ENCODE data around the gene CDKAL1.

CDKAL1 gene

DNA sequence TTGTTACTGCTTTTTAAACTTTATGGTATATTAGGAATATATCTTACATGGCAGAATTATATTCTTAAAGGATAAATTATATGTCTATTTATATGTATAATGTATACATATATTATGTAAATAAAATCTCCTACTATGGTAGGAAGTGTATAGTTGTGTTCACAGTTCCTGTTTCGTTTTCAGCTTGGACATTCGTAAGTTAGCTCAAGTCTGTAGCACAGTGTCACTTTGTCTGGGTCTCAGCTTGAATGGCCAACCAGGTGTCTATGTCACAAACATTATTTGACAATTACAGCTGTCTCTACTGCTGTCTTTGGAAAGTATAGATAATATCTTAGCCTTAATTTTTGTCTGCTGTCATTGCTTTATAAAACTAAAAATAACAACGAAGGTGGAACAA is 303.9 kb downstream of the CDKAL1 start:
- DNase-seq (ENCODE audit: low spot score) = no peak

DNA sequence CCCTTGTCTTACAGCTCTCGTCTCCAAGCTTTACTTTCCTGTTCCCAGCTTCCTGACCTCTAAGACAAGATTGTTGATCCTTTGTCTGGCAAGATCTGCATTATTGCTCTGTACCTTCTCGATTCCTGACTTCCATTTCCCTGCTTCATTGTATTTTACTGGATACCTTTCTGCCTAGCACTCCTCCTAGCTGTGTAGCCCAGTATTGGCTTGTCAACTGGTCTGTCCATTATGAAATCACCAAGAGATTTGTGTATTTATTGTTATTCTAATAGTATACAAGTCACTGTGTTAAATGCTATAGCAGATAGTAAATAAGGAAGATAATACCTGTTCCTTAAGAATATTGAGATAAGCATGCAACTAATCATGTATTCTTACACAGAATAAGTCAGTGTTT is 305.4 kb downstream of the CDKAL1 start:
- DNase-seq (ENCODE audit: low spot score) = no peak

DNA sequence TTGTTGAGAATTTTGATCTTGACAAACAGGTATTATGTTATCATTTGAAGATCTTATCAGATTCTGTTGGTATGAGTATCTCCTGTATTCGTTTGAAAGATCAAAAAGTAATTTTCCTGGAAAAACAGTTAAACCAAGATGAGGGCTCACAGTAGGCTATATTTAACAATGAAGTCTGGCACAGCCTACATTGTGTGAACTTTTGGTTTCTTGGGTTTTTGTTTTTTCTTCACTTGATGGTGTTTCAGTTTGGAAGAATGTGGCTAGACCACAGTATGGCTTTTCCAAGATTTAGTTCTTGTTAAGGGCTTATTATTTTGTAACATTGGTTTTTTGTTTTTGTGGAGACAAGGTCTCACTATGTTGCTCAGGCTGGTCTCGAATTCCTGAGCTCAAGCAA is 306.4 kb downstream of the CDKAL1 start:
- DNase-seq (ENCODE audit: low spot score) = no peak

DNA sequence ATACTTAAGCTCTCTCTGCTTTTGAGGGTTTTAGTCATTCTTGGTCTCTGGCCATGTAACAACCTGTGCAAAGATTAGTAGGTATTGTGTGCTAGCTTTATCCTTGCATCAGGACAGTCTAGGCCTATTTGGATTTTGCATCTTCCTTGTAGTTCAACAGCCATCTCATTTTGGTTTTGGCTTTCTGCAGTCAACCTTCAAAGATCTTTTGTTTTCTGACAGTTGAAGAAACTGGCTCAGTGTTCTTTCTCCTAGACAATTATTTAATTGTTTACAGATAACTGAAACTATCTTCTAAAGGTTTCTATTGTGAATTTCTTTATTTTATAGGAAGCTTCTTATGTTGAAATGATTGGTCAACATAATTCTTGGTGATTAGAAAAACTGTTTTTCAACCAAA is 307.5 kb downstream of the CDKAL1 start:
- no peak for DNase-seq (ENCODE audit: low spot score)

DNA sequence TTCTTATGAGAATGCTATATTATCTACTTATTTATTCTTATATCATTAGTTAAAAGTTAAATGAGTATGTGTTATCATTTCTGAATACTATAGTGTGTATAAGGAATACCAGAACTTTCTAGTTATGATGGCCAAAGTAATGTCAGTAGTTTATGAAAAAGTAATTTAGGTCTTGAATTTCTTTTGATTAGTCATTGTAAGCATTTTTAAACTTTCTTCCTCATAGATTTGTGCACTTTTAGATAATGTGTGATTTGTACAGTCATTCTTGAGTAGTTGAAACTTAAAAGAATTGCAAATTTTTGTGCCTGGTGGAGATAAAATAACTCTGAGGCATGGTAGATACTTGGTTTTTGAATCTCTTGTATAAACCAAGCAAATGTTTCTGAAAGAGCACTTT is 311.3 kb downstream of the CDKAL1 start:
- DNase-seq (ENCODE audit: low spot score) = no peak

DNA sequence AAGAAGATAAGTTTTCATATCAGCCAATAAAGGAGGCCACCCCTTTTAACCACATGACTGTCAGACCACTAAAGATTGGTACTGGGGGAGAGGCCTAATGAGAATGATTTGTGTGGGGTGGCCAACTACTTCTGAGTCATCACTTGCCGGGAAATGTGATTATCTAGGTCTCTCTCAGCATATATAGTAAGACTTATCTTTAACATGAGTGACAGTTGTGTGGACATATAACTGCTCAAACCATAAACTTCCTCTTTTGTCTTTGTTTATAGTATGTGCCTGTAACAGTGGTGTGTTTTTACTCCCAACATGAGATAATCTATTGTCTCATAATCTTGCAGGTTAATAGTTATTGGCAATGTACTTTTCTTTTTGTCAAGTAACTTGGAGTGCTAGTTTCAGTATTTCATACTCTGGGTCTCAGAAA is 312.4 kb downstream of the CDKAL1 start:
- no peak for DNase-seq (ENCODE audit: low spot score)

DNA sequence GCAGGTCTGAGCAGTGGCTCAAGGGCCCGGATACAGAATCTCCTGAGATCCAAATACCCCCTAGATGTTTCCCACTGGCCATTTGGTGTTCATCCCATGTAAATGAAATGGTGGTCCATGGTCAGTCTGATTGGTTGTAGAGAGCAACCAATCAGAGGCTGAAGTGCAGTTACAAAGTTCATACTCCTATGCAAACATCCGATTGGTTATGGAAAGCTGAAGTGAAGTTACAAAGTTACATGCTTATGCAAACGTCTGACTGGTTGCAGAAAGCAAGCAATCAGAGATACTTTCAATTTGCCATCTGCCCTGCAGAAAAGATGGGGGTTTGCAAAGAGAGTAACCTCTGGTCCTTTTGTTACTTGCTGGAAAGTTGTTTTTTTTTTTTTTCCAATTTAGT is 313.6 kb downstream of the CDKAL1 start:
- no peak for DNase-seq (ENCODE audit: low spot score)

DNA sequence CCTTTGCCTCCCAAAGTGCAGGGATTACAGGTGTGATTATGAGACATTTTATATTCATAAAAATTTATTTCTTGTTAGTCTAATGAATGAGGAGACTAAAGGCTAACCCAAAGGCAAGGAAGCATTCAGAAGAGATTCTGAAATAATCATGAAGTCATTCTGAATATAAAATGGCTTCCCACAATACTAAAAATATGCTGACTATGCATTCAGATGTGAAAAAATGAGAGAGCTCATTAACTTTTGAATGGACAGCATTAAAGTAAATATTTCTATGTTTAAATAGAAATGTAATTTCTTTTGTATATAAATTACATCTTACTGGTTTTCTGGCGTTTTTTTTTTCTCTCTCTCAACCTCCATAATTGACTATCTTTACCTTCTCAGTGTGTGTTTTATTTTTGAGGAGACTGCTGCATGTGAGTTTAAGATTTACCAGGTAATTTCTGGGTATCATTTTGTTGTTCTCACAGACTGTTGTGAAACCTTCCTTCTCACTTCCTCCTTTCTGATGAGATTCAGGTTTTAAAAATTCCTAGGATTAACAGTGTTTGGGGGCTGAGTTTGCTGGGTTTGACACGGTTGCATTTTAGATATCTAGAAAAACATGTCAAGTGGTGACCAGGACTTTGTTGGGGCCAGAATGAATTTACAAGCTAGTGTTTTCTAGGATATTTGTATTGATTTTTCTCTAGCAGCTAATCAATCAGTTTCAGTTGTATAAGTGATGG is 316.6 kb downstream of the CDKAL1 start:
- DNase-seq (ENCODE audit: low spot score) = no peak

DNA sequence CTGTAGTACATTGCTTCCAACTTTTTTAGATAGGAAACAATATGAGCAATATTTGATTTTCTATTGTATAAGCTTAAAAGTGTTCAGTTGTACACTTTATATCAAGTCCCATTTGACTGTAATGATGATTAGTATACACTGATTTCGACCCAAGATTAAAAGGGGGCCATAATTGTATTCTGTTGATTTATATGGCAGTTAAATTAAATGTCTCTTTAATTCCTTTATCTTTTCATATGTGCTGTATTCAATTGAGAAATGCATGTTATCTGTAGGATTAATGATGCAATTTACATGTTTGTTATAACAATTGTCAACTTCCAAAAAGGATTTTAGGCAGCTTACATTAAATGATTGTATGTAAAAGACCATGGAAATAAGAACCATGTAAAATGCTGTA is 317.5 kb downstream of the CDKAL1 start:
- no peak for DNase-seq (ENCODE audit: low spot score)

DNA sequence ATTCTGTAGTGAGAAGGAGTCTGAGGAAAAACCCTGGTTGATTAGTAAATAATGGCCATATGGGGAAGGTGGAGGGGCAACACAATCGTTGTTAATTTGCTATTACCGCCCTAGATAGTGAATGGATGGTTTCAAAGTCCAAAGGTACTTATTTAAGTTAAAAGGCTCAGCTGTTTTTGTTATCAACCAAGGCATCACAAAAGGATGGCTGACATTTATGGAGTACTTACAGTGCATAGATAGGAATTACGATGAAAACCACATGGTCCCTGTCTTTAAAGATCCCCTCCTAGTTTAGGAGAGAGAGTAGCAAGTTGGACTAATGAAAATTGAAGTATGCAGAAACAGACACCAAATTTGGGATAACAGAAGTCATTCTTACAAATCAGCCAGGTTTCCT is 319.6 kb downstream of the CDKAL1 start:
- DNase-seq (ENCODE audit: low spot score) = no peak

DNA sequence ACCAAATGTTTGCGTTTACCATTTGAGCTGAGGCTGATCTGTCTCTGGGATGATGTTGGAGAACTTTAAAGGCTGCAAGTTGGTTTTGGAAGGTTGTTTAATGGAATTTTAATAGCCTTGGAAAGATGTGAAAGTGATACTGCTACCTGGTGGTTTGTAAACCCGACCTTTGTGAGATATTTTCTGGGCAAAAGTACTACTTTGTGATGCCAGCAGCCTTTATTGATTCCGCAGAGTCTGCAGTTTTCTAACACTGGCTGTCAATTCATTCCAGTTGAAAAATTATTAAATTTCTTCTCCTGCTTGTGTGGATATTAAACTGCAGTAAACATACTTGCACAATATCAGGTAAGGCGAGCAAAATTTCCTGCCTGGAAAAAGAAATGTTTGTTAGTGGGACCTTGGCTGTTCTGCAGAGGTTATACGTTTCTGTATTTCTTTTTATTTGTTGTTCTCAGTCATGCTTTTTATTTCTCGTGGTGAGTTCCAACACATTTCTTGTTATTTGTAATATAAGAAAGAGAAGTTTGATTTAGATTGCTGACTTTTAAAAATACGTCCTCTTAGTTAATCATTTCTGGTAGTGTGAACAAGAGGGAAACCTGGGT is 322.5 kb downstream of the CDKAL1 start:
- no peak for DNase-seq (ENCODE audit: low spot score)

DNA sequence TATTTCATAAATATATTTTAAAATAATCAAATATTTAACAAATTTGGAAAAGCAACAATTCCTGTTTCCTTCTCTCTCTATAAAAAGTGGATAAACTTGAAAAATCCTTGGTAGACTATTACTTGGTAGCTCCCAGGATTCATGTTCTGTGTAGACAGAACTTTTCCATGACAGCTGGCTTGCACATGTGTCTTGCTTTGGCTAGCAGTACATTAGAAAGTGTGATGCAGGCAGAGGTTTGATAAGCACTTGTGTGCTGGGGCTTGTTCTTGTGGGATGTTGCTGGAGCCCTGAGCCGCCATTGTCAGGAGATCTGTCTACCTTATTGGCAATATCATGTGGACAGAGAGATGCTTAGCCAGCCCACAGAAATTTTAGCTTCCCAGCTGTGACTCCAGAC is 327.2 kb downstream of the CDKAL1 start:
- no peak for DNase-seq (ENCODE audit: low spot score)

DNA sequence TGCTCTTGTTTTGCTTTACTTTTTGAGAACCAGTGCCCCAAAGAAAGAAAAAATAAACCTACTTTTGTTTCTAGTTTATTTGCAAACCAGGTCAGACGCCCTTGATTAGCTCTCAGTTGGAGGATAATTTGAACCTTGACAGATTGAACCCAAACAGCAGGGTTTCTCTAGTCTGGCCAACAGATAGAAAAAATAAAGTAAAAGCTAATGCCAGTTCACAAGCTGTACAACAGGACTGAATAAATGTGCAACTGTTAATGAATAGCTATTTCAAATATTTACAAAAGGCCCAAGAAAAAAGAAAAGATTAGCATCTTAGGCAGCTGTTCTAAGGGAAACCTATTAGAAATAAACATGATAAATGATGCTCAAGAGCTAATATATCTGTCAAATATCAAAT is 331.8 kb downstream of the CDKAL1 start:
- DNase-seq (ENCODE audit: low spot score) = no peak

DNA sequence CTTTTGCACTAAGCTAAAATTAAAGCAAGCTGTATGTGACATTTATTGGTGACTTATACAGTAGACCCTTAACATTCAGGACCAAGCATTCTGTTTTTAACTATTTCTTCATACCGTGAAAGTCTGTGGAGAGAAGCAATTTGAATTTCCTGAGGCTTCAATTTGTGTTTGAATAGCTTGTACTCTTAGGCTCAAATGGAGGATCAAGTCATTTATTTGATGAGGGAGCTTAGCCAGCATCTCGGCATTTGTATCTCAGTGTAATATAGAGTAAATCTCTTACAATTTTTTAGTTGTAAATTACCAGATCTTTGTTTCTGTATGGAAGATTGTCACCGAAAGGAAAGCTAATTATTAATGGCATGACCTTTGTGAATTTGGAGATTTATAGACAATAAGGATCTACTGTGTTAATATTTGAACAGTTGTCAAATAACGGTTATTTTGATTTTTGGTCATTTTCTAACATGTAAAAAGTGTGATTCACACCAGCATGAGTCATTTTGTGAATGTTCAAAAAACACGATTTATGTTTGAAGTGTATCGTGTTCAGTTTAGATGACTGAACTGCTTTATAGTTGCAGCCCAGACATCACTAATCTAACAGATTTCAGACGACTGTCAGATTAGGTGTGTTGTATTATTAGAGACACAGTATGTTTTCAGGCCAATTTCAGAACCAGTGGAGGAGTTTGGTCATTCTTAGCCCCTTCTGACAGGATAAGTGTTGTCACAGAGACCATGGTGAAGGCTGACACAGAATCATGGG is 332.9 kb downstream of the CDKAL1 start:
- DNase-seq (ENCODE audit: low spot score) = no peak

DNA sequence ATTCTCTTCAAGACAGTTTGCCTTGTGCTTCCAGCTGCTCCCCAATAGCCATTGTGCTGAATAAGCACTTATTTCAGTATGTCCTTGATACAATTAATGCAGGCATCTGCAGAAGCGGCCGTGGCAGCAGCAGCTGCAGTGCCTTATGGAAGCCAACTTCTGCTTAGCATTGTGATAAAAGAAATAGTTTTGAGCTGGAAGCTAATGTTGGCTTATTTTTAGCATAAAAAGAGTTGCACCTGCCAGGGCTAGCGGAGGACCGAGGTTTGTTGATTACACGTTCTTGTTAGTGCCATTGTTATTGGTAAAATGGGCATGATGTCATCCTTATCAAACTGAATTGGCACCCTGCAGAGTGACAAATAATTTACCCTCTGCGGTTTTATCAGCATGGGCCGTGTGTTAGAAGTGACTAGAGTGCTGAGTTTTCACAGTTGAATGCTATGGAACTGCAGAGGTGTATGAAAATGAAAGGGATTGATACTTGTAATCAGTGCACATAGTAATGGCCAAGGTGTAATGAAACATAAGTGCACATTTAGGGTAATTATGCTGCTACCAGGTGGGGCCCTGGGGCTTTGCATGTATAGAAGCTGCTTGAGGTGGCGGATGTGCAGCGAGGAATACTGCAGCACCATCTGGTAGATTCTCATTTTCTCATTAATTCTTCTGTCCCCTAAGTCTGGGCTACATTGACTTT is 334.3 kb downstream of the CDKAL1 start:
- no peak for DNase-seq (ENCODE audit: low spot score)

DNA sequence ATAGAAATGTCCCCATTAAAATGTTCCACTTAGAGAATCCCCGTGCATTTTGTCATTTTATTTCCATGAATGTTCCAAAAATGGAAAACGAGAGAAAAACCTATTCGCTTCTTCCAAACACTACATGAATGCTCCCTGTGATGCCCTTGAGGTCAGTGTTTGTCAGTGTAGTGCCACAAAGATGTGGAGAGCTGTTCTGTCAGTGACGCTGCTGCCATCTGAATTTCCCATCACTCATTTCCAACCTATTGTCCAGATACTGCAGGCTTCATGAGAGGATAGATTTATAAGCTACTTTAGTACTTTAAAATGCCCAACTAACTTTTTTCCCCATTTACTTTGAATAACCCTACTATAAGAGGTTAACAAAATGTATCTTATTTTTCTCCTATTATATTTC is 335.8 kb downstream of the CDKAL1 start:
- DNase-seq (ENCODE audit: low spot score) = no peak

DNA sequence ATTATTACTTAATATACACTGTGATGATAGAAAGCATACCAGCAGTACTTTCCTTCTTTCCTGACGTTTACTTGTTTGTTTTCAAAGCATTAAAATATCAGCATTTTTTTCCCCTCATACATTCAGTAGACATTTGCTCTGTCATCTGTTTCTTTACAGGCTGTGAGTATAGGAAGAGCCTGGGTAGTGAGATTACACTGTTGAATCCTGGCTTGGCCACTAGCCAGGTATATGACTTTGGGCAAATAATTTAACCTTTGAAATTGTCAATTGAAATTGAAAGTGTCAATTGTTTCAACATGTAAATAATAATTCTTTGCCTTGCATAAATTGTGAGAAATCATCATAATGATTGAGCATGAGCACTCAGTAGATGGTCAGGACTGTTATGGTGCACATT is 336.2 kb downstream of the CDKAL1 start:
- DNase-seq (ENCODE audit: low spot score) = no peak

DNA sequence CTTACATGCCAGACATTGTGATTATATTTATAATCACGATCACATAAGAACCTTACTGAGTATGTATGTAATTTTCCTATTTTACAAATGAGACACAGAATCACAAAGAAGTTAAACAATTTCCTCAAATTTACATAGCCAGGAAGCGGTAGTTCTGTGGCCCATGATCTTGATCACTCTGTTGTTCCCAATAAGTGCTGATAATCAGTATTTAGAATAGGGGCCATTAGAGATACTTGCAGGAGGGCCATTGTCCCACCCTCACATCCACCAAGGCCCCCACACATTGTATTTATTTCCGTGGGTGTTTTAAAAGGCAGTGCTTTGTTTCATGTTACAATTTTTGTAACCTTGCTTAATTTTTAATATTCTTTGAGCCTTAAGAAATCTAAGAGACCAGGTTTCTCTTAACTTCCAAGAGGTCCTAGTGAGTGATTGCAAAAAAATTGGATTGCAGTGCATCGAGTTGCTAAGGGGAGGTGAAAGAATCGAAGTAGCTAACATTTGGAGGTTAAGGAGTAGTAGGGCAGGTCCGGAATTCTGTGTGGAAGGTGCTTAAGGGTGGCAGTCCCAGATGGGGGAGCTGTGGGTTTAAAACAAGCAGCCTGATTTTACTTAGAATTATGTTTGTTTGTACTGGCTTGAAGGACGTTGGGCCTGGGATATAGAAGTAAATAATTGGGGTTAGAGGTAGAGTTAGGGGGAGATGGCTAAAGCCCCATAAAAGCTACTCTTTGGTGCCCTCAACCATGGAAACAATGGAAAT is 339.4 kb downstream of the CDKAL1 start:
- DNase-seq (ENCODE audit: low spot score) = no peak

DNA sequence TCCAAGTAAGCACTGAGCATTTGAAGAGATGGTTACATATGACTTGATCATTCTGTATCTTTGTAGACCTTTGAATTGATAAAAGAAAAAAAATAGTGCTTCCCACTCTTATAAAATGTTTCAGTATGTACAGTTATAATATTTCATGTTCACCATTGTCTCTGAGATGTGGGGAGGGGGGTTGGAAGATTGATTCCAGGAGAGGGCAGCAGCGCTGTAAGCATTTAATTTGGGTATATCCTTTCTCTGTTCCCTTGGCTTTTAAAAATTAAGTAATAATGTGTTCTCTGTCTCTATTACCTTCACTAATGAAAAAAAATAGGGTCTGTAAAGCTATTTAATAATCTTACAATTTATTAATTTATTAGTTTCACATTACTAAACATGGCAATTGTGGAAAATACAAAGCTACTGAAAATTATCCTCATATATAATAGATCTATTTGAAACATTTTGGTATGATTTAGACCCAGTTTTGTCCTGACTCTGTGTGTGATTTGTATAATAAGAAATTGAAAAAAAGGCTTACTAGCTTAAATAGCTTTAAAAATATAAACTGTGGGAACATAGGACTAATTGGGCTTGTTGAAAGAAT is 341.2 kb downstream of the CDKAL1 start:
- DNase-seq (ENCODE audit: low spot score) = no peak

DNA sequence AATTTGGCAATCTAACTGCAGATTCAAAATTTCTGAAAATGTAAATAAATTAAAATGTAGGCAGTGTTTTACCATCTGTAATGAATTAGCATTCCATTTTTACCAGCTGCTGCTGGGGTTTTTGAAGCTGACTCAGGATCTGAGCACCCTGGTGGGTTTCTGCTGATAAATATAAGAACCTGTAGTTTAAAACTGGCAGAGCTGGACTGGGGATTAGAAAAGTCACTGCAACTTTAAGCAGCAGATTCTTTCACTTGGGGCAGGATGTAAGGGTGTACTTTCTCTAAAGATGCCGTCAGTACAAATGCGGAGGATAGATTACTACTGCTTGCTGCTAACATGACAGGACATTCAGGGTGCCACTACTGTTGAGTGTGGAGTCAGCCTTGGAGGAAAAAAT is 341.8 kb downstream of the CDKAL1 start:
- no peak for DNase-seq (ENCODE audit: low spot score)

DNA sequence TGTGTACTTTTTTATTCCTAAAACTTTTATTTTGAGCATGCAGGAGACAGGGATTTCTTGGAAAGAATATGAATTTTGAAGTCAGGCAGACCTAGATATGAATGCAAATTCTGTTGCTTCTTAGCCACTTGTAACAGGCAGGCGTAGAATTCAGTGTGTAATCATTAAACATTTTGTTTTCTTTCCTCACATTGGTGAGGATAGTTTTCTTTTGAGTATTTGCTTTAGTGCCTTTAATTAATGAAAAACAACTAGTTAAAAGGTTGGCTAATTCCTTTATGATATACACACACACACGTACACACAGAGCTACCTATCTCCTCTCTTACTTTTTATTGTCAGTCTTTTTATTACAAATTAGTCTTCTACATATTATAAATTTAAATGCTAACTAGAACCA is 342.3 kb downstream of the CDKAL1 start:
- no peak for DNase-seq (ENCODE audit: low spot score)

Measured in CD4-positive, alpha-beta T cell treated with Interleukin-15 for 4 hours (primary cell).